GM21717 (cell line): ENCODE data around the gene DCLK2.
"Not testable (repeated sequence)": the region's sequence is repeated elsewhere in the genome, so short reads cannot be mapped to it uniquely, and the experiment has no call there.

Experiments used
- ATAC-seq: cut with Tn5 transposase; IDR thresholded peaks from one replicate; pipeline ENCODE4 v1.9.1; 2021; ENCODE audit warnings: mild to moderate bottlenecking, moderate library complexity; ENCODE audit not compliant: unreplicated experiment

Gene DCLK2

GRCh38 chr4:150197256-150197655, 119.0 kb downstream of the DCLK2 start:
- not testable (repeated sequence) for ATAC-seq

DNA sequence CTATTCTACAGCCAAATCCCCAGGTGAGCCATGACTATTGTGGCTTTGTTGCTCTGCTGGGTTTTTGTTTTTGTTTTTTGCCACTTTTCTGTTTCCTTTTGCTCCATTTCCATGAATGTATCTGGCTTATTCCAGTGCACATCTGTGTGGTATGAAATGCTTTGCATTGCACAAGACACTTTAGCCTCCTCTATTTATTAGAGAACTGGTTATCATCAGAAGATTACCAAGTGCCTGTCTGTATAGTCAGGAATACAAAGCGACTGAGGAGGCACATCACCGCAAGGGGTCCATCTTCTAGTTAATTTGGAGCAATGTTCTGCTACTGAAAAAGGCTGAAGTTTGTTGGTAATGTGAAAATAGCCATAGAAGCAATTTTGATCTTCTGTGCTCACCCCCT, 120.8 kb downstream of the DCLK2 start:
- no peak for ATAC-seq

DNA sequence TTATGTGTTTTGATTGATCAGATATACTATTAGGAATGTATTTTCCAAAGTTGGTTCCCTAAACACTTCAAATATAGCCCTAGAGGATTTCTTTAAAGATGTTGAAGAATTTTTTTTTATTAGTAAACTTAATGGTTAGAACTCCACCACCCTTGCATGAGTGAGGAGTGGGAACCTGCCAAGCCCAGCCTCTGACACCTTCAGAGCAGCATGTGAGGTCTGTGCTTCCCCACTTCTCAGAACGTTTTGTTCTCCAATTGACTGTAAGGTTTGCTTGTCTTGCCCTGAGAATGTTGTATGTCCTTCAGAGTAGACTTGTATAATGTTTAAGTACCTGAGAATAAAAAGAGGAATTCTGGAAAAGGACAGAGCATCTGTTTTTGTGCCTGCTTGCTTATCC, 126.8 kb downstream of the DCLK2 start:
- no peak for ATAC-seq

DNA sequence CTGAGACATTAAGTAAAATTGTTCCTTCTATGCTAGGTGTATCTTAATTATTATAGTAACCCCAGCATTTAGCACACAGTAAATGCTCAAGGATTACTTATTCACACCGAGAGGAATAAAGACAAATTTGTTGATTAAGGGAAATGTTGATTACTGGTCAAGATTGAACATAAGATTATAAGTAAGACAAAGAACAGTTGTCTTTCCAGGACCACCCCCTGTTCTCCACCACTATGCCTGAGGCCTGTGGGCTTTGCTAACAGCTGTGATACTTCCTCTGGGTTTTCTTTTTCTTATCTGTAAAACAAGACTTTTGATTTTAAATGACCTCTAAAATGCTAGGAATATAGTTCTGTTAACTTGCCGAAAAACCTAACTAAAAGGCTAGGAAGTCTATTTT, 128.0 kb downstream of the DCLK2 start:
- ATAC-seq: no peak

GRCh38 chr4:150206954-150207353, 128.7 kb downstream of the DCLK2 start:
- no peak for ATAC-seq

DNA sequence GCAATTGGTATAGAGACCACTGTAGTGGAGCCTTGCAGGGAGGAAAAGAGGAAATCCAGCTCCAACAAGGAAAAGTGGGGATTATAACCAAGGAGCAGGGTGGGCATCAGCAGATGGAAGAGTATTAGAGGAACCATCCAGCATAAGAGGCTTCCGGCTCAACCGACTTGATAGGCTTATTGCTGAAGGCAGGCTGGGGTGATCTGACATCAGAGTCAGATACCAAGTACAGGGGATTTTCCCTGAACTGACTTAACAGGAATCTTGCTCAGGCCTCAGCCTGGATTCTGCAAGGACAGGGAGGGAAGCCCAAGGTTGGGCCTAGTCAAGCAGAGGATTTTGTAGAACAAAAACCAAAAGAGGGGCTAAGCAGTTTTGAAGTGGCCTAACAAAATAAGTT, 129.6 kb downstream of the DCLK2 start:
- no peak for ATAC-seq

- no peak for ATAC-seq
These were observed 131.0 kb downstream of the DCLK2 start for GRCh38 chr4:150209140-150209829.

GRCh38 chr4:150211016-150211415, 132.8 kb downstream of the DCLK2 start:
- ATAC-seq: no peak

- no peak for ATAC-seq
These were observed 133.7 kb downstream of the DCLK2 start for GRCh38 chr4:150211799-150212445.

DNA sequence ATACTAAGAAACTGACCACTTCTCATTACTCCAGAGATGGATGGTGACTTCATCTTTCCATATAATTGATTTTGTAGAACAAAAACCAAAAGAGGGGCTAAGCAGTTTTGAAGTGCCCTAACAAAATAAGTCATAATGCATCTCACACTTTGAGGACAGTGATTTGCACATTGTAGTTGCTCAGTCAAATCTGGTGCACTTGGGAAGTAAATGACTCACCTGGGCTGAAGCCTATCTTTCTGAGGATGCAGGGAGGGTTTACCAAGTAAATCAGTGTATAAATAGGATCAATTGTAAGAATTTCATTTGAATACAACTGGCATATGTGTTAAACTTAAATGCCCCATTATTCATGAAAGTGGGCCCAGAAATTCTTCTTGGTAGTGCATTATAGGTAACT, 134.2 kb downstream of the DCLK2 start:
- ATAC-seq: no peak

DNA sequence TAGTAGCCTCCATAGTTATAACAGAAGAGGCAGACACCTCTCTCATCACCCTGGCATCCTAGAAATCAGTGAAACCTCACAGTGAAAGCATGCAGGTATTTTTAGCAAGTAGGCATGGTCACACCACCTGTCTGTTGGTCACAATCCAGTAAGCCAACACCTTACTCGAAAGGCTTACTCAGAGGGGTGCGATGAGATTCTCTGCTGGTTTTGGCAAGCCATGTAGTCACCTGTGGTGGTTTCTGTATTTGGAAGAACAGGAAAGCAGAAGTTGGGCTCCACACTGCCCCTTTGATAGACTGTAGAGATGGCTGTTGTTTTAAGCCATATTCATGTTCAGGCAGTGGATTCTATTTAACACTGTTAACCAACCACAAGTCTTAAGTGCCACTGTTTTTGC, 134.7 kb downstream of the DCLK2 start:
- ATAC-seq: peak; percentile 63

DNA sequence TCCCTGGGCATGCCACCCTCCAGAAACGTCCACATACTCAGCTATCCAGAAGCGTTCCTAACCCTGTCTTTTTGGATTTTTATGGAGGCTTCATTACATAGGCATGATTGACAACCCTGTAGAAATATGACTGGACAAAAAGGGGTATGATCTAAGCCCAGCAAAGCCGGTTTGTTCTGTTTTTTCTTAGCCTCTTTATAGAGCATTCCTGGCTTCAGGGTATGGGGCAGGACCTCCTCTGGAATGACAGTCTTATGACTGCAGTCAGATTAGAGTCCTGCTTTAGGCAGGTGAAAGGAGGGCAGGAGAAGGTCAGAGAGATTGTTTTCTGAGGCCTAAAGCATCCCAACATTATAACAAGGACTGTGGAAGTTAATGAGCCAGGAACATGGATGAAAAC, 137.4 kb downstream of the DCLK2 start:
- no peak for ATAC-seq

- no peak for ATAC-seq
These were observed 138.5 kb downstream of the DCLK2 start for GRCh38 chr4:150216726-150217125.

- no peak for ATAC-seq
These were observed 138.9 kb downstream of the DCLK2 start for GRCh38 chr4:150217192-150217591.

DNA sequence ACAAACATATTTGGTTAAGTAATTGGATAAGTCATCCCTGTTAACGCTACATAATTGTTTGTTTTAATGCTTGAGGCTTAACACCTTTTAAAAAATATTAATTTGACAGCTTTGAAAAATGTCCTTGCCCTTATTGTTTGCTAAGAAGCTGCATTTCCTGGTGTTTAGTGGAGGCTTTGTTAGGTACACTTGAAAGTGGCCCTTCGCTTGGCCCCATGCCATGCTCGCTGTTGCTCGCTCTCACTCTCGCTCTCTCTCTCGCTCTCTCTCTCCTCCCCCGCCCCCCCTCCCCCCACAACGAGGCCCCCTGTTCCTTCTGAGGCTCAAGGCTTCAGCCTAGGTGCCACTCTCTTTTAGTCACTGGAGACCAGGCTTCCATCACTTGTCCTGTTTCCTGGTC, 139.6 kb downstream of the DCLK2 start:
- ATAC-seq: no peak

GRCh38 chr4:150218447-150218846, 140.2 kb downstream of the DCLK2 start:
- ATAC-seq: no peak

DNA sequence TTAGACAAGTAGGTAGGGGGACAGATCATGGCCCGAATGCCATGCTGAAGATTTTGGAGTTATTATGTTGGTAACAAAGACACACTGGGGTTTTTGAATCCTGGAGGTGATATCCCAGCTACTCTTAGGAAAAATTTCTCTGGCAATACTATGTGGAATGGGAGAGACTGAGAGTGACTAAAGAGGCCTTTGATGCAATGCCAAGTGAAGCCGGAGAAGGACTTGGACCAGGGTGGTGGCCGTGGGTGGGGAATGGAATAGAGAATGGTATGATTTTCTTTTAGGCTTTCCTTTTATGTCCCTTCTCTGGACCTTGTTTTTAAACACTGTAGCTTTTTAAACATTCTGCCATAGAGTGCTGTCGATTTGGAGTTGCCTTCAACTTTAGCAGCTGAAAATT, 141.6 kb downstream of the DCLK2 start:
- no peak for ATAC-seq

DNA sequence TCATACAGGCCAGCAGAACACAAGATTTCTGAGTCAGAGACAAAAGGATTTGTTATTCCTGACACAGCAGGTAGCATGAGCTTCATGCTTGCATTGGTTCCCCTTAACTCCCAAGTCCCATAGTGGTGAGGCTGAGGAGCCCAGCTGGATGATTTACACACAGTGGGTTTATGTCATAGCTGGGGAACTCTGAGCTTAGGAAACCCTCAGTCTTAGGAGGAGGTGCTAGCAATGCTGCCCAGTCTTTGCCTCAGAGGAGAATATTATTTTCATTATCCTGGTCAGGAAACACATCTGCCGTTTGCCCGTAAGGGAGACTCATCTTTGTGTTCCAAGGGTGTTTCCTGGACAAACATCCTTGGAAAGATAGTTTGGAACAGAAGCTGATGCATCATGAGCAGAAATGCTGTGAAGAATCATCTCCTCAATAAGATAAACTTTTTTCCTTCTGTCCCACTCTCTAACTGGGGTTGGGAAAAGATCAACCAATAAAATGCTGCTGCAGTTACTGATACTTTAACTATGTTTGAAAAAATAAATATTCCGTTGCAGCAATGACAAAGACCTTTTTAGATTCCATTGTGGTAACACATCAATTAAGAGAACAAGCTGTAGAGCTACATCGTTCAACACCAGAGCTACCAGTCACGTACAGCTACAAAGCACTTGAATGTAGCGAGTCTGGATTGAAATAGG, 146.8 kb downstream of the DCLK2 start:
- no peak for ATAC-seq

DNA sequence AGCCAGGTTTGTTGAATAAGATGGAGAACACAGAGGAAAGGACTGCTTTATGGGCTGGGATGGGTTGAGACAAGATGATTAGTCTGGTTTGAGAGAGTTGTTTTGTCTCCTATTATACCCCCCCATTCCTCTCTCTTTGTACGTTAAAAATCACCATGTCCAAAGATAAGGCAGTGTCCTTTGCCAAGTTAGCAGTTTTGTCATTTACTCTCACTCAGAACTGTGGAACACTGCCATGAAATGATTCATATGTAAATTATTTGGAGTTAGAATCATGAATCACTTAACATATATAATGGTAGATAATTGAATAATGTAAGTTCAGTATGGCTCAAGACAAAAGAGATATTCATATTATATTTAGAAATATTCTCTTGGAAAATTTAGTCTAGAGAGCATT, 151.3 kb downstream of the DCLK2 start:
- no peak for ATAC-seq

- ATAC-seq: no peak
These were observed 152.3 kb downstream of the DCLK2 start for GRCh38 chr4:150230561-150230960.

GRCh38 chr4:150231107-150231770, 153.0 kb downstream of the DCLK2 start:
- no peak for ATAC-seq

DNA sequence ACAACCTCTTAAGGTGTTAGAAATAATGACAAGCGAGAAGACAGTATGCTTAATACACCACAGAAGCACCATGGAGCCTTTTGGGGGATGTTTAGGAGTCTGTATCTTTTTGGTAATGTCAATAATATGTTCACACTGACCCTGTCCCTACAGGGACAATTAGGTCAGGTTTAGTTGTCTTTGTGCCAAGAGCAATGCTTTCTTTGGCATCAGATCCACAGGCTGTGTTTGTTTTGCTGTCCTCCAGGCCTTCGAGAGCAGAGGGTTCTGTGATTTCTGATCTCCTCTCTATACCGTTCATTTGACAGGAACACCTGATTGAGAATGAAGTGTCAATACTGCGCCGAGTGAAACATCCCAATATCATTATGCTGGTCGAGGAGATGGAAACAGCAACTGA, 153.8 kb downstream of the DCLK2 start:
- ATAC-seq: no peak
